Measurements from ENCODE around the gene PHF20.

Gene PHF20

DNA sequence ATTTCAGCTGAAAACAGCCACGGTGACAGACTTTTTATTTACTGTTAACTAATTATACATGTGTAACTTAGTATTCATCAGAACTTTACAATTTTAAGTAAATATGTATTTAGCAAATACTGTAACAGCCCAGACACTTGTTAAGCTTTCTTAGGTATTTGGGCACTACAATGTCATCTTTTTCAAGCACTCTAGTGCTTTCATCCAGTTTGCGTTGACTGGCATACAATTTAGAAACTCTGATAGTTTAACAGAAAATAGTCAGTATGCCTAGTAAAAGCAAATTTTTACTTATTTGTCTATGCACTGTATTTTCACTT is 40.4 kb upstream of the PHF20 start:
- peaks cover 31 to 50% of the 10 kb centered on the region in 2 experiments for H3K36me3 ChIP-seq (ENCODE audit: control insufficient read depth in 1 of 2, insufficient read depth in 2 of 2, low read length in 2 of 2)
- no peak overlapping the region for H3K4me3 ChIP-seq (ENCODE audit: low read depth, low read length)
- H3K79me1 ChIP-seq (ENCODE audit: low read length) = no peaks in the 10 kb centered on the region
- H3K4ac ChIP-seq (ENCODE audit: low read depth, low read length) = no peak overlapping the region
- H2BK5ac ChIP-seq (ENCODE audit: low read depth, low read length, poor library complexity) = no peak overlapping the region
- H3K4me2 ChIP-seq (ENCODE audit: low read length) = no peak overlapping the region
- H3K14ac ChIP-seq (ENCODE audit: low read length) = no peak overlapping the region
- H4K8ac ChIP-seq (ENCODE audit: low read depth, low read length) = no peak overlapping the region
- H4K12ac ChIP-seq (ENCODE audit: low read depth, low read length) = no peak overlapping the region
- H3K79me2 ChIP-seq (ENCODE audit: control insufficient read depth, insufficient read depth, low read length, poor library complexity) = peaks cover 5% of the 10 kb centered on the region
- no peak overlapping the region for H3K23ac ChIP-seq (ENCODE audit: low read length)
- no peak overlapping the region for H2BK12ac ChIP-seq (ENCODE audit: low read length)
- no peak overlapping the region for H2AK5ac ChIP-seq (ENCODE audit: low read length)
- H2AFZ ChIP-seq (ENCODE audit: insufficient read depth, low read length, poor library complexity) = no peak overlapping the region
- no CpG with 5 or more reads among the region's 2 CpGs for WGBS (ENCODE audit: extremely low coverage, insufficient coverage, insufficient read length)
- no peaks in the 10 kb centered on the region for H3K9me3 ChIP-seq (ENCODE audit: insufficient read depth, low read depth, low read length)
- H2BK120ac ChIP-seq (ENCODE audit: insufficient read depth, low read length, poor library complexity) = no peak overlapping the region
- H3K27ac ChIP-seq (ENCODE audit: low read depth, low read length) = no peak overlapping the region
- no peak overlapping the region for H3K9ac ChIP-seq (ENCODE audit: low read length)
- no peaks in the 10 kb centered on the region for H3K27me3 ChIP-seq (ENCODE audit: insufficient read depth, low read length)
- no peak for DNase-seq
- no peaks in the 10 kb centered on the region for H3K4me1 ChIP-seq (ENCODE audit: control insufficient read depth in 1 of 2, insufficient read depth in 2 of 2, low read length in 2 of 2)
- no peak overlapping the region for H4K91ac ChIP-seq (ENCODE audit: low read depth, low read length)
- H3K18ac ChIP-seq (ENCODE audit: low read length) = no peak overlapping the region

DNA sequence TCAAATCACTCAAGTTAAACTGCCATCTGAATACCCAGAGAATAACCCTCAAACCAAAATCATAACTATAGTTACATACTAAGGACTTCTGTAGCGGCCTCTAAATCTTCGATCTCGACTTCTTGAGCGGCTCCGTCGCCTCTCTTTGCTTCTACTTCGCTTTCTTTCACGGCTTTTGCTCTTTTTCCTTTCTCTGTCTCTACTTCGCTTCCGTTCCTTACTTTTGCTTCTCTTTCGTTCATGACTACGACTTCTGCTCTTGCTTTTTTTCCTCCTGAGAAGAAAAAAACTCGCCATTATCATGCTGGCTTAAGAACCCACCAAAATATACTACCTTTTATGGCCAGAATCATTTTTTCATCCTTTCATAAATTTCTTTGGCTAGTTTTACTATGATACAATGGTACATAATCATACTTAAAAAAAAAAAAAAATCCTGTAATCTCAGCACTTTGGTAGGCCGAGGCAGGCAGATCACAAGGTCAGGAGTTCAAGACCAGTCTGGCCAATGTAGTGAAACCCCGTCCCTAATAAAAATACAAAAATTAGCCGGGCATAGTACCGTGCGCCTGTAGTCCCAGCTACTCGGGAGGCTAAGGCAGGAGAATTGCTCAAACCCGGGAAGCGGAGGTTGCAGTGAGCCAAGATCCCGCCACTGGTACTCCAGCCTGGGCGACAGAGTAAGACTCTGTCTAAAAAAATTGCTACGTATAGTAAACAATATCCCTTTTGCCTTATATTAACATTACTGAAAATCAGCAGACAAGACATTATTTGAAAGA is 39.8 kb upstream of the PHF20 start:
- H3K18ac ChIP-seq (ENCODE audit: low read length) = no peak overlapping the region
- no peak overlapping the region for H3K27ac ChIP-seq (ENCODE audit: low read depth, low read length)
- H3K79me2 ChIP-seq (ENCODE audit: control insufficient read depth, insufficient read depth, low read length, poor library complexity) = peaks cover 8% of the 10 kb centered on the region
- no peak overlapping the region for H2AFZ ChIP-seq (ENCODE audit: insufficient read depth, low read length, poor library complexity)
- no peak overlapping the region for H2AK5ac ChIP-seq (ENCODE audit: low read length)
- no peaks in the 10 kb centered on the region for H3K9me3 ChIP-seq (ENCODE audit: insufficient read depth, low read depth, low read length)
- peak overlapping the region; percentile 94 for H3K4ac ChIP-seq (ENCODE audit: low read depth, low read length)
- no peak overlapping the region for H4K8ac ChIP-seq (ENCODE audit: low read depth, low read length)
- H3K23ac ChIP-seq (ENCODE audit: low read length) = no peak overlapping the region
- H3K79me1 ChIP-seq (ENCODE audit: low read length) = no peaks in the 10 kb centered on the region
- H2BK5ac ChIP-seq (ENCODE audit: low read depth, low read length, poor library complexity) = no peak overlapping the region
- no peak overlapping the region for H4K91ac ChIP-seq (ENCODE audit: low read depth, low read length)
- H4K12ac ChIP-seq (ENCODE audit: low read depth, low read length) = no peak overlapping the region
- H2BK120ac ChIP-seq (ENCODE audit: insufficient read depth, low read length, poor library complexity) = no peak overlapping the region
- H3K36me3 ChIP-seq (ENCODE audit: control insufficient read depth in 1 of 2, insufficient read depth in 2 of 2, low read length in 2 of 2) = peaks cover 32 to 50% of the 10 kb centered on the region in 2 experiments
- H3K27me3 ChIP-seq (ENCODE audit: insufficient read depth, low read length) = no peaks in the 10 kb centered on the region
- H2BK12ac ChIP-seq (ENCODE audit: low read length) = no peak overlapping the region
- no peak overlapping the region for H3K14ac ChIP-seq (ENCODE audit: low read length)
- DNase-seq = no peak
- H3K4me1 ChIP-seq (ENCODE audit: control insufficient read depth in 1 of 2, insufficient read depth in 2 of 2, low read length in 2 of 2) = no peaks in the 10 kb centered on the region
- H3K4me3 ChIP-seq (ENCODE audit: low read depth, low read length) = no peak overlapping the region
- H3K9ac ChIP-seq (ENCODE audit: low read length) = no peak overlapping the region
- H3K4me2 ChIP-seq (ENCODE audit: low read length) = no peak overlapping the region
- WGBS (ENCODE audit: extremely low coverage, insufficient coverage, insufficient read length) = no CpG with 5 or more reads among the region's 24 CpGs

DNA sequence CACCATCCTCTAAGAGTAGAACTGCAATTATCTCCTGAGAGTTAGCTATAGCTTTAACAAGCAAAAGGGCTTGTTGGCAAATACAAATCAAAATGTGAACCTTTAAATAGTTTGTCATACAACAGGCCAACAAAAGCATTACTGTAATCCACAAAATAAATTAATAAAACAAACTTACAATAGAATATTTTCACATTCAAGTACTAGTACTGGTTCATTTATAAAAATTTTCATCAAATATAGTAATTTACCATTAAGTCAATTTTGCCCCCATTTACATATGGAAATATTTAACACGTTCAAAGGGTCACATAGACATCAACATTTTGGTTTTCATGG is 39.2 kb upstream of the PHF20 start:
- Histone ChIP-seq H3K79me2 (ENCODE audit: control insufficient read depth, insufficient read depth, low read length, poor library complexity) (peaks cover 11% of the 10 kb centered on the region), H3K23ac (ENCODE audit: low read length) (no peak overlapping the region), H3K27me3 (ENCODE audit: insufficient read depth, low read length) (no peaks in the 10 kb centered on the region), H3K4me2 (ENCODE audit: low read length) (no peak overlapping the region), H4K12ac (ENCODE audit: low read depth, low read length) (no peak overlapping the region), H3K4ac (ENCODE audit: low read depth, low read length) (peak overlapping the region; percentile 39), H2BK120ac (ENCODE audit: insufficient read depth, low read length, poor library complexity) (no peak overlapping the region), H3K18ac (ENCODE audit: low read length) (no peak overlapping the region), H3K4me1 (ENCODE audit: control insufficient read depth in 1 of 2, insufficient read depth in 2 of 2, low read length in 2 of 2) (no peaks in the 10 kb centered on the region), H2BK5ac (ENCODE audit: low read depth, low read length, poor library complexity) (no peak overlapping the region), H3K36me3 (ENCODE audit: control insufficient read depth in 1 of 2, insufficient read depth in 2 of 2, low read length in 2 of 2) (peaks cover 33 to 51% of the 10 kb centered on the region in 2 experiments), H2AFZ (ENCODE audit: insufficient read depth, low read length, poor library complexity) (no peak overlapping the region), H3K79me1 (ENCODE audit: low read length) (no peaks in the 10 kb centered on the region), H3K14ac (ENCODE audit: low read length) (no peak overlapping the region), H3K9ac (ENCODE audit: low read length) (no peak overlapping the region), H3K9me3 (ENCODE audit: insufficient read depth, low read depth, low read length) (no peaks in the 10 kb centered on the region), H3K27ac (ENCODE audit: low read depth, low read length) (no peak overlapping the region), H2BK12ac (ENCODE audit: low read length) (no peak overlapping the region), H2AK5ac (ENCODE audit: low read length) (no peak overlapping the region), H4K91ac (ENCODE audit: low read depth, low read length) (no peak overlapping the region), H3K4me3 (ENCODE audit: low read depth, low read length) (no peak overlapping the region), H4K8ac (ENCODE audit: low read depth, low read length) (no peak overlapping the region)
- no CpG with 5 or more reads among the region's 1 CpG for WGBS (ENCODE audit: extremely low coverage, insufficient coverage, insufficient read length)
- DNase-seq = no peak

DNA sequence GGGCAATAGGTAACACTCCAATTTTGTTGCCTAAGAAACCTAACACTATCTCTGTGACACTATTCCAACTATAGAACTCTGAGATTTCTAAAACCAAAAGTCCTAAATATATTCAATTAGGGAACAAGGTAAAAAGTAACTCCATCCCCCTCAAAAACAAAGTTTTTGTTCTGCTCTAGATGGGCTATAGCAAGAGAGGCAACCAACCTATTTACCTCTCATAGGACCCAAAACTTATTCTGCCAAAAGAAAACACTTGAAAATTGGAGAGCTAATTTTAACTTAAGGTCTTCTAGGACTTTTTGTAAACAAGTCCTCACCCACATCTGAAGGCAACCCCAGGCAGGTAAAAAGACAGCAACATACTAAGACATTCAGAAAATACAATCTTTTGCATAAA is 37.4 kb upstream of the PHF20 start:
- no peaks in the 10 kb centered on the region for H3K4me1 ChIP-seq (ENCODE audit: control insufficient read depth in 1 of 2, insufficient read depth in 2 of 2, low read length in 2 of 2)
- H3K79me1 ChIP-seq (ENCODE audit: low read length) = no peaks in the 10 kb centered on the region
- H3K4me3 ChIP-seq (ENCODE audit: low read depth, low read length) = no peak overlapping the region
- H3K14ac ChIP-seq (ENCODE audit: low read length) = no peak overlapping the region
- H3K36me3 ChIP-seq (ENCODE audit: control insufficient read depth in 1 of 2, insufficient read depth in 2 of 2, low read length in 2 of 2) = peaks cover 31 to 50% of the 10 kb centered on the region in 2 experiments
- DNase-seq = no peak
- H3K27me3 ChIP-seq (ENCODE audit: insufficient read depth, low read length) = no peaks in the 10 kb centered on the region
- H2BK12ac ChIP-seq (ENCODE audit: low read length) = no peak overlapping the region
- H2BK120ac ChIP-seq (ENCODE audit: insufficient read depth, low read length, poor library complexity) = no peak overlapping the region
- H4K12ac ChIP-seq (ENCODE audit: low read depth, low read length) = no peak overlapping the region
- H3K9ac ChIP-seq (ENCODE audit: low read length) = no peak overlapping the region
- no peak overlapping the region for H2AFZ ChIP-seq (ENCODE audit: insufficient read depth, low read length, poor library complexity)
- peaks cover 19% of the 10 kb centered on the region for H3K79me2 ChIP-seq (ENCODE audit: control insufficient read depth, insufficient read depth, low read length, poor library complexity)
- no peak overlapping the region for H2BK5ac ChIP-seq (ENCODE audit: low read depth, low read length, poor library complexity)
- no peak overlapping the region for H3K23ac ChIP-seq (ENCODE audit: low read length)
- no peak overlapping the region for H4K91ac ChIP-seq (ENCODE audit: low read depth, low read length)
- H3K18ac ChIP-seq (ENCODE audit: low read length) = no peak overlapping the region
- no peak overlapping the region for H2AK5ac ChIP-seq (ENCODE audit: low read length)
- H3K9me3 ChIP-seq (ENCODE audit: insufficient read depth, low read depth, low read length) = no peaks in the 10 kb centered on the region
- H3K27ac ChIP-seq (ENCODE audit: low read depth, low read length) = no peak overlapping the region
- no peak overlapping the region for H3K4me2 ChIP-seq (ENCODE audit: low read length)
- H3K4ac ChIP-seq (ENCODE audit: low read depth, low read length) = peak overlapping the region; percentile 27
- no peak overlapping the region for H4K8ac ChIP-seq (ENCODE audit: low read depth, low read length)
